Liver (tissue), 9 donors: ENCODE measurements around the gene CCS. TPM values are rescaled to one million over a fixed set of nuclear protein-coding genes. Genes with fewer than 3 reads are reported as not detected.

ENCODE experiments used
- DNase-seq: peaks from one replicate; pipeline ENCODE4 v3.0.0-alpha.2; 2017; ENCODE audit warnings: low spot score
- H3K27ac ChIP-seq, 2 donors: one replicate each; pipeline ENCODE4 v1.7.0; 2013; ENCODE audit warnings: inconsistent platforms in 2 of 2, low read length in 2 of 2, control low read depth in 1 of 2, low read depth in 1 of 2, mild to moderate bottlenecking in 1 of 2
- H3K27me3 ChIP-seq, 4 donors: one replicate each; pipeline versions ENCODE4 v1.6.1 to v1.7.0; 2013; ENCODE audit warnings: low read length in 3 of 4, inconsistent platforms in 1 of 4, mild to moderate bottlenecking in 1 of 4, moderate library complexity in 1 of 4; ENCODE audit not compliant: control insufficient read depth in 4 of 4, insufficient read depth in 4 of 4
- H3K36me3 ChIP-seq, 4 donors: one replicate each; pipeline versions ENCODE4 v1.6.1 to v1.7.0; 2013; ENCODE audit warnings: low read length in 3 of 4, mild to moderate bottlenecking in 3 of 4, low read depth in 1 of 4, moderate library complexity in 1 of 4; ENCODE audit not compliant: control insufficient read depth in 4 of 4, insufficient read depth in 3 of 4
- H3K4me1 ChIP-seq, 4 donors: one replicate each; pipeline versions ENCODE4 v1.6.1 to v1.7.0; 2013; ENCODE audit warnings: low read length in 3 of 4, mild to moderate bottlenecking in 3 of 4, moderate library complexity in 1 of 4; ENCODE audit not compliant: control insufficient read depth in 4 of 4, insufficient read depth in 4 of 4
- H3K4me3 ChIP-seq, 3 donors: one replicate each; pipeline versions ENCODE4 v1.6.1 to v1.7.0; 2013; ENCODE audit warnings: low read length in 3 of 3, control low read depth in 1 of 3, low read depth in 1 of 3, mild to moderate bottlenecking in 1 of 3
- H3K9ac ChIP-seq, 2 donors: one replicate each; pipeline ENCODE4 v1.7.0; 2013; ENCODE audit warnings: low read length in 2 of 2, mild to moderate bottlenecking in 2 of 2, moderate library complexity in 2 of 2, control low read depth in 1 of 2, low read depth in 1 of 2
- H3K9me3 ChIP-seq, 4 donors: one replicate each; pipeline versions ENCODE4 v1.6.1 to v1.7.0; 2013; ENCODE audit warnings: low read length in 3 of 4; ENCODE audit not compliant: control insufficient read depth in 4 of 4
- ATF3 ChIP-seq: IDR thresholded peaks from 2 replicates; pipeline ENCODE4 v1.6.1; 2016; ENCODE audit warnings: antibody characterized with exemption
- EGR1 ChIP-seq, 2 donors: IDR thresholded peaks; 2 replicates each; pipeline ENCODE4 v1.6.1; 2016 to 2018; ENCODE audit warnings: antibody characterized with exemption in 2 of 2, low read depth in 2 of 2
- FOXA2 ChIP-seq: IDR thresholded peaks from 2 replicates; pipeline ENCODE4 v1.6.1; 2016; ENCODE audit warnings: antibody characterized with exemption
- GABPA ChIP-seq, 2 donors: IDR thresholded peaks in 1 of 2; conservative IDR thresholded peaks in 1 of 2; 2 replicates each; pipeline ENCODE4 v1.6.1; 2016; ENCODE audit warnings: antibody characterized with exemption in 2 of 2, mild to moderate bottlenecking in 1 of 2, moderate library complexity in 1 of 2
- HNF4A ChIP-seq, 2 donors: conservative IDR thresholded peaks; 2 replicates each; pipeline ENCODE4 v1.6.1; 2016; ENCODE audit warnings: antibody characterized with exemption in 2 of 2, mild to moderate bottlenecking in 2 of 2
- JUND ChIP-seq, 2 donors: IDR thresholded peaks; 2 replicates each; pipeline ENCODE4 v1.6.1; 2016; ENCODE audit warnings: antibody characterized with exemption in 2 of 2
- RAD21 ChIP-seq, 2 donors: IDR thresholded peaks; 2 replicates each; pipeline ENCODE4 v1.6.1; 2016; ENCODE audit warnings: antibody characterized with exemption in 2 of 2, mild to moderate bottlenecking in 2 of 2
- REST ChIP-seq: IDR thresholded peaks from 2 replicates; pipeline ENCODE4 v1.6.1; 2016; ENCODE audit warnings: antibody characterized with exemption, mild to moderate bottlenecking
- RXRA ChIP-seq, 2 donors: IDR thresholded peaks; 2 replicates each; pipeline ENCODE4 v1.6.1; 2017 to 2018; ENCODE audit warnings: antibody characterized with exemption in 2 of 2, mild to moderate bottlenecking in 1 of 2
- SP1 ChIP-seq: IDR thresholded peaks from 2 replicates; pipeline ENCODE4 v1.6.1; 2018; ENCODE audit warnings: antibody characterized with exemption, mild to moderate bottlenecking
- TAF1 ChIP-seq: conservative IDR thresholded peaks from 2 replicates; pipeline ENCODE4 v1.6.1; 2016; ENCODE audit warnings: antibody characterized with exemption, mild to moderate bottlenecking
- YY1 ChIP-seq: IDR thresholded peaks from 2 replicates; pipeline ENCODE4 v1.6.1; 2016; ENCODE audit warnings: antibody characterized with exemption, mild to moderate bottlenecking
- WGBS: extraction: QIAGEN DNeasy Blood & Tissue Kit; methylation state at CpG from one replicate; pipeline ENCODE4 v1.1.7; 2013; 5-methylcytosine and 5-hydroxymethylcytosine counted together
- polyA plus RNA-seq, 2 donors: library from polyadenylated mRNA; stranded (reverse) in 1 of 2; unstranded in 1 of 2; fragments of 200-250 nt in 1 of 2; fragments of >200 nt in 1 of 2; fragmentation: Nextera tagmentation in 1 of 2; extraction: Ambion mirVana in 1 of 2; gene quantifications; one replicate each; pipeline versions ENCODE4 v1.2.1 to v1.2.3, GENCODE V29; 2013 to 2015
- total RNA-seq, 2 donors: library from RNA; depleted of rRNA; stranded (reverse); fragments of >200 nt; gene quantifications; one replicate each; pipeline ENCODE4 v1.2.3, GENCODE V29; 2014
- TF ChIP-seq, protein P1 (sequence below): fragments of 150-350 bp; IDR thresholded peaks from 2 replicates; pipeline ENCODE4 v1.5.1; 2017; ENCODE audit warnings: improper control_type of control experiment, low read depth, low read length; ENCODE audit not compliant: missing input control
- TF ChIP-seq, protein P2 (sequence below): IDR thresholded peaks from 2 replicates; pipeline ENCODE4 v1.6.1; 2016; ENCODE audit warnings: antibody characterized with exemption
- TF ChIP-seq, protein P3 (sequence below): IDR thresholded peaks from 2 replicates; pipeline ENCODE4 v1.6.1; 2016; ENCODE audit warnings: antibody characterized with exemption
- donor health status: healthy.
- donor health status: healthy.
- donor health status: healthy.
- donor health status: healthy.
- donor health status: healthy.

CCS gene
- total and polyA plus RNA-seq, 4 donors = 30.2 to 80.2 (median 46.8) TPM

GRCh38 chr11:66629356-66629755 lies 36.4 kb downstream of the CCS start:
- TF ChIP-seq, protein P1, sequence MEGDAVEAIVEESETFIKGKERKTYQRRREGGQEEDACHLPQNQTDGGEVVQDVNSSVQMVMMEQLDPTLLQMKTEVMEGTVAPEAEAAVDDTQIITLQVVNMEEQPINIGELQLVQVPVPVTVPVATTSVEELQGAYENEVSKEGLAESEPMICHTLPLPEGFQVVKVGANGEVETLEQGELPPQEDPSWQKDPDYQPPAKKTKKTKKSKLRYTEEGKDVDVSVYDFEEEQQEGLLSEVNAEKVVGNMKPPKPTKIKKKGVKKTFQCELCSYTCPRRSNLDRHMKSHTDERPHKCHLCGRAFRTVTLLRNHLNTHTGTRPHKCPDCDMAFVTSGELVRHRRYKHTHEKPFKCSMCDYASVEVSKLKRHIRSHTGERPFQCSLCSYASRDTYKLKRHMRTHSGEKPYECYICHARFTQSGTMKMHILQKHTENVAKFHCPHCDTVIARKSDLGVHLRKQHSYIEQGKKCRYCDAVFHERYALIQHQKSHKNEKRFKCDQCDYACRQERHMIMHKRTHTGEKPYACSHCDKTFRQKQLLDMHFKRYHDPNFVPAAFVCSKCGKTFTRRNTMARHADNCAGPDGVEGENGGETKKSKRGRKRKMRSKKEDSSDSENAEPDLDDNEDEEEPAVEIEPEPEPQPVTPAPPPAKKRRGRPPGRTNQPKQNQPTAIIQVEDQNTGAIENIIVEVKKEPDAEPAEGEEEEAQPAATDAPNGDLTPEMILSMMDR = no peak
- TF ChIP-seq, protein P2, sequence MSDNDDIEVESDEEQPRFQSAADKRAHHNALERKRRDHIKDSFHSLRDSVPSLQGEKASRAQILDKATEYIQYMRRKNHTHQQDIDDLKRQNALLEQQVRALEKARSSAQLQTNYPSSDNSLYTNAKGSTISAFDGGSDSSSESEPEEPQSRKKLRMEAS = no peak
- TF ChIP-seq JUND (IDR thresholded peaks at IDR 0.05) (no peak), RAD21 (IDR thresholded peaks at IDR 0.05) (no peak), REST (no peak), HNF4A (conservative IDR thresholded peaks at IDR 0.05) (no peak), TAF1 (no peak), SP1 (no peak), EGR1 (IDR thresholded peaks at IDR 0.05; ENCODE audit: low read depth in 2 of 2) (no peak)
- TF ChIP-seq, protein P3, sequence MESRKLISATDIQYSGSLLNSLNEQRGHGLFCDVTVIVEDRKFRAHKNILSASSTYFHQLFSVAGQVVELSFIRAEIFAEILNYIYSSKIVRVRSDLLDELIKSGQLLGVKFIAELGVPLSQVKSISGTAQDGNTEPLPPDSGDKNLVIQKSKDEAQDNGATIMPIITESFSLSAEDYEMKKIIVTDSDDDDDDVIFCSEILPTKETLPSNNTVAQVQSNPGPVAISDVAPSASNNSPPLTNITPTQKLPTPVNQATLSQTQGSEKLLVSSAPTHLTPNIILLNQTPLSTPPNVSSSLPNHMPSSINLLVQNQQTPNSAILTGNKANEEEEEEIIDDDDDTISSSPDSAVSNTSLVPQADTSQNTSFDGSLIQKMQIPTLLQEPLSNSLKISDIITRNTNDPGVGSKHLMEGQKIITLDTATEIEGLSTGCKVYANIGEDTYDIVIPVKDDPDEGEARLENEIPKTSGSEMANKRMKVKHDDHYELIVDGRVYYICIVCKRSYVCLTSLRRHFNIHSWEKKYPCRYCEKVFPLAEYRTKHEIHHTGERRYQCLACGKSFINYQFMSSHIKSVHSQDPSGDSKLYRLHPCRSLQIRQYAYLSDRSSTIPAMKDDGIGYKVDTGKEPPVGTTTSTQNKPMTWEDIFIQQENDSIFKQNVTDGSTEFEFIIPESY = no peak
- peaks cover 0 to 4% (median 2%) of the 10 kb centered on the region in 4 donors for H3K4me1 ChIP-seq
- no peaks in the 10 kb centered on the region for H3K27me3 ChIP-seq
- H3K27ac ChIP-seq = no peak overlapping the region
- no peak for DNase-seq
- no peak overlapping the region for H3K9ac ChIP-seq
- no peaks in the 10 kb centered on the region for H3K9me3 ChIP-seq
- no peak overlapping the region for H3K4me3 ChIP-seq
- peaks cover 18 to 58% (median 47%) of the 10 kb centered on the region in 4 donors for H3K36me3 ChIP-seq
- 89% methylated on average over 2 of the region's 2 CpGs for WGBS

DNA sequence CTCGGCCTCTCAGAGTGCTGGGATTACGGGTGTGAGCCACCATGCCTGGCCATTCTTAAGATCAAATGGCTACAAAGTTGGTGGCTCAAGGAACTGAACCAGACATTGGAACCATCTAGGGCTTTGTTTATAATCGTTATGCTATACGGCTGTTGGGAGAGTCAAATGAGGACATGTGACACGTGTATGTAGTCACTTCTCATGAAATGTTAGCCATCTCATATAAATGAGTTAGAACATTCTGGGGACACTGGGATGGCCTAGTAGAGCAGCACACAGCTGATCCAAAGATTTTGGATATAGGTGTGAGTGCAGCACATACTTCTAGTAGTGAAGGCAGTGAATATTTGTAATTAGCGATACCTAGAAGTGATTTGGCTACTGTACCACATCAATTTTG lies 38.9 kb downstream of the CCS start:
- Histone ChIP-seq H3K27me3 (no peaks in the 10 kb centered on the region), H3K4me1 (peaks cover 0 to 6% (median under 1%) of the 10 kb centered on the region in 4 donors), H3K36me3 (peaks cover 7 to 33% (median 26%) of the 10 kb centered on the region in 4 donors), H3K9me3 (no peaks in the 10 kb centered on the region), H3K4me3 (no peak overlapping the region), H3K27ac (no peak overlapping the region), H3K9ac (no peak overlapping the region)
- DNase-seq = no peak
- WGBS = 92% methylated on average over 6 of the region's 6 CpGs
- TF ChIP-seq REST (no peak), FOXA2 (no peak), YY1 (no peak), GABPA (IDR thresholded peaks at IDR 0.05 in 1 of 2, conservative IDR thresholded peaks at IDR 0.05 in 1 of 2) (no peak), SP1 (no peak), EGR1 (IDR thresholded peaks at IDR 0.05; ENCODE audit: low read depth in 2 of 2) (no peak), RAD21 (IDR thresholded peaks at IDR 0.05) (no peak), ATF3 (no peak), TAF1 (no peak), RXRA (IDR thresholded peaks at IDR 0.05) (no peak)
- TF ChIP-seq, protein P2 = no peak
- TF ChIP-seq, protein P3 = no peak
